ENCODE measurements around the gene DCLK1.

DNA sequence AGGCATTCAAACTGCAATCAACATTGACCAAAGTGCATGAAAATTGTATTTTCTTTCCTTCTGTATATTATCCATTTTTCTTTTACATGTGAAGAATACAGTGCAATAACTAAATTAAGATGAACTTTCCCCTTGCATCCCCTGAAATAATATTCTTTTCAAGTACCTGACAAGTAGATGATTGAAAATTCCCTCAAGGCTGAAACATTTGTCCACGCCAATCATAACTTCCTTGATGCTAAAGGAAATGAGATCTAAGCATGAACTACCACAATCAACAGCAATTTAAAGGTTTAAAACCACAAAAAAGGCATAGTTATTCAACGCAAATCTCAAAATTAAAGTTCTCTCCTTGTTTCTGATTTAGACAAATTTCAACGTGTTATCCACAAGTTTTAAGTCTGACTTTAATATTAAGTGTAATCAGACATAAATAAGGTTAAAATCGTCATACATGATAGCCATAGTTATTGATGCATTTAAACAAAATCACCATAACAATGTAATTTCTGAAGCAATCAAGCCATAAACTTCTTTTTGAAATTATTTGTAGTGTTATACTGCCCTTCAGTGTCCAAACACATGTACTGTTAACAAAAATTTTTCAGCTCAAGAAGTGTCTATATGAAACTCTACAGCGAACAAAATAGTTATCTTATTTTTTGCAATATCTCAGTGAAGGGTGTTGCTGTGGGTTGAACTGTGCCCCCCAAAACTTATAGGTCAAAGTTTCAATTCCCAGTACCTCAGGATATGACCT, 169.5 kb downstream of the DCLK1 start:
- TF ChIP-seq TAF1 (IDR thresholded peaks at IDR 0.05; ENCODE audit: borderline replicate concordance, insufficient read depth, low read length) (no peak), POLR2AphosphoS5 (IDR thresholded peaks at IDR 0.05; ENCODE audit: low read depth, low read length) (no peak)
- TF ChIP-seq, protein P1, sequence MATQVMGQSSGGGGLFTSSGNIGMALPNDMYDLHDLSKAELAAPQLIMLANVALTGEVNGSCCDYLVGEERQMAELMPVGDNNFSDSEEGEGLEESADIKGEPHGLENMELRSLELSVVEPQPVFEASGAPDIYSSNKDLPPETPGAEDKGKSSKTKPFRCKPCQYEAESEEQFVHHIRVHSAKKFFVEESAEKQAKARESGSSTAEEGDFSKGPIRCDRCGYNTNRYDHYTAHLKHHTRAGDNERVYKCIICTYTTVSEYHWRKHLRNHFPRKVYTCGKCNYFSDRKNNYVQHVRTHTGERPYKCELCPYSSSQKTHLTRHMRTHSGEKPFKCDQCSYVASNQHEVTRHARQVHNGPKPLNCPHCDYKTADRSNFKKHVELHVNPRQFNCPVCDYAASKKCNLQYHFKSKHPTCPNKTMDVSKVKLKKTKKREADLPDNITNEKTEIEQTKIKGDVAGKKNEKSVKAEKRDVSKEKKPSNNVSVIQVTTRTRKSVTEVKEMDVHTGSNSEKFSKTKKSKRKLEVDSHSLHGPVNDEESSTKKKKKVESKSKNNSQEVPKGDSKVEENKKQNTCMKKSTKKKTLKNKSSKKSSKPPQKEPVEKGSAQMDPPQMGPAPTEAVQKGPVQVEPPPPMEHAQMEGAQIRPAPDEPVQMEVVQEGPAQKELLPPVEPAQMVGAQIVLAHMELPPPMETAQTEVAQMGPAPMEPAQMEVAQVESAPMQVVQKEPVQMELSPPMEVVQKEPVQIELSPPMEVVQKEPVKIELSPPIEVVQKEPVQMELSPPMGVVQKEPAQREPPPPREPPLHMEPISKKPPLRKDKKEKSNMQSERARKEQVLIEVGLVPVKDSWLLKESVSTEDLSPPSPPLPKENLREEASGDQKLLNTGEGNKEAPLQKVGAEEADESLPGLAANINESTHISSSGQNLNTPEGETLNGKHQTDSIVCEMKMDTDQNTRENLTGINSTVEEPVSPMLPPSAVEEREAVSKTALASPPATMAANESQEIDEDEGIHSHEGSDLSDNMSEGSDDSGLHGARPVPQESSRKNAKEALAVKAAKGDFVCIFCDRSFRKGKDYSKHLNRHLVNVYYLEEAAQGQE (IDR thresholded peaks at IDR 0.05; ENCODE audit: insufficient read depth in 1 of 2, low read depth in 2 of 2, low read length in 2 of 2) = no peak
